ENCODE data around the gene ATXN2L. TPM values are rescaled to one million over a fixed set of nuclear protein-coding genes. Genes with fewer than 3 reads are reported as not detected.
"Not testable (repeated sequence)": the region's sequence is repeated elsewhere in the genome, so short reads cannot be mapped to it uniquely, and the experiment has no call there.

ATXN2L gene, protein sequence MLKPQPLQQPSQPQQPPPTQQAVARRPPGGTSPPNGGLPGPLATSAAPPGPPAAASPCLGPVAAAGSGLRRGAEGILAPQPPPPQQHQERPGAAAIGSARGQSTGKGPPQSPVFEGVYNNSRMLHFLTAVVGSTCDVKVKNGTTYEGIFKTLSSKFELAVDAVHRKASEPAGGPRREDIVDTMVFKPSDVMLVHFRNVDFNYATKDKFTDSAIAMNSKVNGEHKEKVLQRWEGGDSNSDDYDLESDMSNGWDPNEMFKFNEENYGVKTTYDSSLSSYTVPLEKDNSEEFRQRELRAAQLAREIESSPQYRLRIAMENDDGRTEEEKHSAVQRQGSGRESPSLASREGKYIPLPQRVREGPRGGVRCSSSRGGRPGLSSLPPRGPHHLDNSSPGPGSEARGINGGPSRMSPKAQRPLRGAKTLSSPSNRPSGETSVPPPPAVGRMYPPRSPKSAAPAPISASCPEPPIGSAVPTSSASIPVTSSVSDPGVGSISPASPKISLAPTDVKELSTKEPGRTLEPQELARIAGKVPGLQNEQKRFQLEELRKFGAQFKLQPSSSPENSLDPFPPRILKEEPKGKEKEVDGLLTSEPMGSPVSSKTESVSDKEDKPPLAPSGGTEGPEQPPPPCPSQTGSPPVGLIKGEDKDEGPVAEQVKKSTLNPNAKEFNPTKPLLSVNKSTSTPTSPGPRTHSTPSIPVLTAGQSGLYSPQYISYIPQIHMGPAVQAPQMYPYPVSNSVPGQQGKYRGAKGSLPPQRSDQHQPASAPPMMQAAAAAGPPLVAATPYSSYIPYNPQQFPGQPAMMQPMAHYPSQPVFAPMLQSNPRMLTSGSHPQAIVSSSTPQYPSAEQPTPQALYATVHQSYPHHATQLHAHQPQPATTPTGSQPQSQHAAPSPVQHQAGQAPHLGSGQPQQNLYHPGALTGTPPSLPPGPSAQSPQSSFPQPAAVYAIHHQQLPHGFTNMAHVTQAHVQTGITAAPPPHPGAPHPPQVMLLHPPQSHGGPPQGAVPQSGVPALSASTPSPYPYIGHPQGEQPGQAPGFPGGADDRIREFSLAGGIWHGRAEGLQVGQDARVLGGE
- total RNA-seq (2021; ENCODE audit: unreplicated experiment) (270 TPM), Bru-seq, nascent RNA (percentile 98 among the genes with signal in this experiment), BruChase-seq, experiment 1, labeled RNA remaining after a 2-hour chase (percentile 97 among the genes with signal in this experiment), BruChase-seq, experiment 2, labeled RNA remaining after a 6-hour chase (percentile 98 among the genes with signal in this experiment)
- 314 TPM for polyA plus RNA-seq (2012; ENCODE audit: insufficient read length)
- long read RNA-seq, partial matches to known transcripts: 43 of 127 reads
- long read RNA-seq, other reads (novel, unspliced or antisense): 83 of 127 reads

GRCh38 chr16:28822520-28823290 lies at the start of gene ATXN2L:
Gene ATXN2L (plus strand): TSS chr16:28822999. CDS start chr16:28823260, 261 bp downstream.
- peaks cover 26% of the 10 kb centered on the region for H3K4me1 ChIP-seq (ENCODE audit: control insufficient read depth, insufficient read depth, low read length)
- ChIA-PET POLR2A (interaction anchor here (0.6 kb wide), 1 partner anchor 62 kb away, joined by 4 read pairs; no protein-coding TSS in a partner anchor), CTCF (no interaction called here)
- intact Hi-C loops (cut with micrococcal nuclease; ENCODE audit: unreplicated experiment) (no loop called here), in situ Hi-C loops (cut with HindIII; ENCODE audit: low pct_unique_long_range_greater_than_20kb, low sequenced_read_pairs) (no loop called here)
- peak; percentile 78 for ATAC-seq
- peaks cover 32% of the 10 kb centered on the region for H3K36me3 ChIP-seq (ENCODE audit: control insufficient read depth, insufficient read depth, low read length)
- no peaks in the 10 kb centered on the region for H3K27me3 ChIP-seq (ENCODE audit: control insufficient read depth, insufficient read depth, low read length)
- no TSS peak for BruUV-seq (replicated peaks)
- peak within 1 kb of the TSS; percentile 99 for H3K27ac ChIP-seq (ENCODE audit: low read length)
- H3K9me3 ChIP-seq (ENCODE audit: control insufficient read depth, insufficient read depth, low read depth, low read length): no peaks in the 10 kb centered on the region
- DNase-seq (ENCODE audit: low read depth, low spot score): peak; percentile 72
- TF ChIP-seq TCF7L2 (IDR thresholded peaks at IDR 0.05; ENCODE audit: low read depth, low read length) (peak; percentile 55; the same call in 1 of the 2 replicates), REST (IDR thresholded peaks at IDR 0.05; ENCODE audit: insufficient read depth in 1 of 2, low read depth in 2 of 2, low read length in 1 of 2) (no peak; a peak in 1 of 4 replicates), SIN3A (IDR thresholded peaks at IDR 0.05; ENCODE audit: borderline replicate concordance, insufficient read depth, low read depth, low read length) (peak; percentile 83; the same call in 1 of the 2 replicates), POLR2AphosphoS5 (IDR thresholded peaks at IDR 0.05; ENCODE audit: low read depth, low read length) (peak; percentile 99)
- TF ChIP-seq, protein P1, sequence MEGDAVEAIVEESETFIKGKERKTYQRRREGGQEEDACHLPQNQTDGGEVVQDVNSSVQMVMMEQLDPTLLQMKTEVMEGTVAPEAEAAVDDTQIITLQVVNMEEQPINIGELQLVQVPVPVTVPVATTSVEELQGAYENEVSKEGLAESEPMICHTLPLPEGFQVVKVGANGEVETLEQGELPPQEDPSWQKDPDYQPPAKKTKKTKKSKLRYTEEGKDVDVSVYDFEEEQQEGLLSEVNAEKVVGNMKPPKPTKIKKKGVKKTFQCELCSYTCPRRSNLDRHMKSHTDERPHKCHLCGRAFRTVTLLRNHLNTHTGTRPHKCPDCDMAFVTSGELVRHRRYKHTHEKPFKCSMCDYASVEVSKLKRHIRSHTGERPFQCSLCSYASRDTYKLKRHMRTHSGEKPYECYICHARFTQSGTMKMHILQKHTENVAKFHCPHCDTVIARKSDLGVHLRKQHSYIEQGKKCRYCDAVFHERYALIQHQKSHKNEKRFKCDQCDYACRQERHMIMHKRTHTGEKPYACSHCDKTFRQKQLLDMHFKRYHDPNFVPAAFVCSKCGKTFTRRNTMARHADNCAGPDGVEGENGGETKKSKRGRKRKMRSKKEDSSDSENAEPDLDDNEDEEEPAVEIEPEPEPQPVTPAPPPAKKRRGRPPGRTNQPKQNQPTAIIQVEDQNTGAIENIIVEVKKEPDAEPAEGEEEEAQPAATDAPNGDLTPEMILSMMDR (IDR thresholded peaks at IDR 0.05): no peak
- H3K4me3 ChIP-seq (ENCODE audit: low read depth in 2 of 2, low read length in 2 of 2): peak within 1 kb of the TSS; percentile 73 to 77

GRCh38 chr16:28781697-28782096 lies 41.1 kb upstream of the ATXN2L start:
- H3K9me3 ChIP-seq (ENCODE audit: control insufficient read depth, insufficient read depth, low read depth, low read length); intact Hi-C loops (cut with micrococcal nuclease; ENCODE audit: unreplicated experiment); H3K27me3 ChIP-seq (ENCODE audit: control insufficient read depth, insufficient read depth, low read length); BruUV-seq (replicated peaks); H3K27ac ChIP-seq (ENCODE audit: low read length); H3K4me1 ChIP-seq (ENCODE audit: control insufficient read depth, insufficient read depth, low read length); H3K36me3 ChIP-seq (ENCODE audit: control insufficient read depth, insufficient read depth, low read length); H3K4me3 ChIP-seq (ENCODE audit: low read depth in 2 of 2, low read length in 2 of 2); DNase-seq (ENCODE audit: low read depth, low spot score); POLR2A ChIA-PET; in situ Hi-C loops (cut with HindIII; ENCODE audit: low pct_unique_long_range_greater_than_20kb, low sequenced_read_pairs); ATAC-seq; CTCF ChIA-PET: not testable (repeated sequence)

DNA sequence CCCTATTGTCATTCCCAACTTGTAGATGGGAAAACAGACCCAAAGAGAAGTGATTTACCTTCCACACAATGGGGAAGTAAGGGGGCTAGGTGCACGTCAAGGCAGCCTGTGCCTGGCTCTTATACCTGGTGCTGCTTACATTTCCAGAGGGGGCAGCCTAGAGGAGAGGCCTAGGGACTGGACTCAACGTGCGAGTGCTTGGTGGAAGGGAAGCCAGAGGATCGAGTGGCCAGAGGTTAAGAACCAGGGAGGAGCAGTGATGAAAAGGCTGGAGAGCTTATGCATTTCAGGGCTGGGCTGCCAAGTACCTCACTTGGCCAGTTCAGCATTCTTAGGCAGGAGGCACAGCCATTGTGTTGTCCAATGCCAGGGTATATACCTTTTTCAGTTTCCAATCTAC lies 40.4 kb upstream of the ATXN2L start:
- H3K36me3 ChIP-seq (ENCODE audit: control insufficient read depth, insufficient read depth, low read length); H3K9me3 ChIP-seq (ENCODE audit: control insufficient read depth, insufficient read depth, low read depth, low read length); DNase-seq (ENCODE audit: low read depth, low spot score); H3K27ac ChIP-seq (ENCODE audit: low read length); BruUV-seq (replicated peaks); CTCF ChIA-PET; H3K4me1 ChIP-seq (ENCODE audit: control insufficient read depth, insufficient read depth, low read length); H3K27me3 ChIP-seq (ENCODE audit: control insufficient read depth, insufficient read depth, low read length); POLR2A ChIA-PET; in situ Hi-C loops (cut with HindIII; ENCODE audit: low pct_unique_long_range_greater_than_20kb, low sequenced_read_pairs); H3K4me3 ChIP-seq (ENCODE audit: low read depth in 2 of 2, low read length in 2 of 2); intact Hi-C loops (cut with micrococcal nuclease; ENCODE audit: unreplicated experiment): not testable (repeated sequence)
- ATAC-seq: 0 out of 2 replicates have a peak, but pooled peaks have one; percentile 56

Data from Panc1 (cell line).